Measurements from ENCODE around the gene RMP24.

RMP24 gene

DNA sequence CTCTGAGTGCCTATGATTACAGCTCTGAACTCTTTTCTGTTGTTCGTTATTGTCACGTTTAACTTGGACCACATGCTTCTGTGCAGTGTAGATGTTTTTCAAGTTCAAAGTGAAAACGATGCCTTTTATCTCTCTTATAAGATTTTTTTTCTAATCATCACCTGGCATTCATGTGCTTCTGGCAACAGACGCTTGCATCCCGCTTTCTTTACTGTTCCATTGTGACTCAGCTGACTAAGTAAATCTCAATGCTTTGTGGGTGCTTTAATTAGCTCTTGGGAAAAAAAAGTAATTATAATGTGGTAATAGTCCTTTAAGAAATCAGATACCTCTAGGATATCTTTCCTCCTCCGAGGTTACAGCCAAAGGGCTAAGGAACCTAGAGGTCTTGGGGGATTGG, 31.2 kb upstream of the RMP24 start:
- no peak for TF ChIP-seq SPI1 (IDR thresholded peaks at IDR 0.05; ENCODE audit: borderline replicate concordance, low read depth)
- TF ChIP-seq, protein P1, sequence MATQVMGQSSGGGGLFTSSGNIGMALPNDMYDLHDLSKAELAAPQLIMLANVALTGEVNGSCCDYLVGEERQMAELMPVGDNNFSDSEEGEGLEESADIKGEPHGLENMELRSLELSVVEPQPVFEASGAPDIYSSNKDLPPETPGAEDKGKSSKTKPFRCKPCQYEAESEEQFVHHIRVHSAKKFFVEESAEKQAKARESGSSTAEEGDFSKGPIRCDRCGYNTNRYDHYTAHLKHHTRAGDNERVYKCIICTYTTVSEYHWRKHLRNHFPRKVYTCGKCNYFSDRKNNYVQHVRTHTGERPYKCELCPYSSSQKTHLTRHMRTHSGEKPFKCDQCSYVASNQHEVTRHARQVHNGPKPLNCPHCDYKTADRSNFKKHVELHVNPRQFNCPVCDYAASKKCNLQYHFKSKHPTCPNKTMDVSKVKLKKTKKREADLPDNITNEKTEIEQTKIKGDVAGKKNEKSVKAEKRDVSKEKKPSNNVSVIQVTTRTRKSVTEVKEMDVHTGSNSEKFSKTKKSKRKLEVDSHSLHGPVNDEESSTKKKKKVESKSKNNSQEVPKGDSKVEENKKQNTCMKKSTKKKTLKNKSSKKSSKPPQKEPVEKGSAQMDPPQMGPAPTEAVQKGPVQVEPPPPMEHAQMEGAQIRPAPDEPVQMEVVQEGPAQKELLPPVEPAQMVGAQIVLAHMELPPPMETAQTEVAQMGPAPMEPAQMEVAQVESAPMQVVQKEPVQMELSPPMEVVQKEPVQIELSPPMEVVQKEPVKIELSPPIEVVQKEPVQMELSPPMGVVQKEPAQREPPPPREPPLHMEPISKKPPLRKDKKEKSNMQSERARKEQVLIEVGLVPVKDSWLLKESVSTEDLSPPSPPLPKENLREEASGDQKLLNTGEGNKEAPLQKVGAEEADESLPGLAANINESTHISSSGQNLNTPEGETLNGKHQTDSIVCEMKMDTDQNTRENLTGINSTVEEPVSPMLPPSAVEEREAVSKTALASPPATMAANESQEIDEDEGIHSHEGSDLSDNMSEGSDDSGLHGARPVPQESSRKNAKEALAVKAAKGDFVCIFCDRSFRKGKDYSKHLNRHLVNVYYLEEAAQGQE (IDR thresholded peaks at IDR 0.05; ENCODE audit: insufficient replicate concordance, low read depth): no peak
- no peak for TF ChIP-seq POLR2AphosphoS5 (IDR thresholded peaks at IDR 0.05; ENCODE audit: low read depth)
- TF ChIP-seq, protein P2, sequence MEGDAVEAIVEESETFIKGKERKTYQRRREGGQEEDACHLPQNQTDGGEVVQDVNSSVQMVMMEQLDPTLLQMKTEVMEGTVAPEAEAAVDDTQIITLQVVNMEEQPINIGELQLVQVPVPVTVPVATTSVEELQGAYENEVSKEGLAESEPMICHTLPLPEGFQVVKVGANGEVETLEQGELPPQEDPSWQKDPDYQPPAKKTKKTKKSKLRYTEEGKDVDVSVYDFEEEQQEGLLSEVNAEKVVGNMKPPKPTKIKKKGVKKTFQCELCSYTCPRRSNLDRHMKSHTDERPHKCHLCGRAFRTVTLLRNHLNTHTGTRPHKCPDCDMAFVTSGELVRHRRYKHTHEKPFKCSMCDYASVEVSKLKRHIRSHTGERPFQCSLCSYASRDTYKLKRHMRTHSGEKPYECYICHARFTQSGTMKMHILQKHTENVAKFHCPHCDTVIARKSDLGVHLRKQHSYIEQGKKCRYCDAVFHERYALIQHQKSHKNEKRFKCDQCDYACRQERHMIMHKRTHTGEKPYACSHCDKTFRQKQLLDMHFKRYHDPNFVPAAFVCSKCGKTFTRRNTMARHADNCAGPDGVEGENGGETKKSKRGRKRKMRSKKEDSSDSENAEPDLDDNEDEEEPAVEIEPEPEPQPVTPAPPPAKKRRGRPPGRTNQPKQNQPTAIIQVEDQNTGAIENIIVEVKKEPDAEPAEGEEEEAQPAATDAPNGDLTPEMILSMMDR (IDR thresholded peaks at IDR 0.05; ENCODE audit: insufficient read depth, low read length): no peak
- TF ChIP-seq GABPA (IDR thresholded peaks at IDR 0.05; ENCODE audit: low read depth): no peak
- Histone ChIP-seq H3K27ac (replicated peaks) (no peak overlapping the region), H3K4me3 (replicated peaks; ENCODE audit: insufficient read depth, low read length) (no peak overlapping the region), H3K27me3 (ENCODE audit: insufficient read depth, poor library complexity, severe bottlenecking) (peaks cover 2% of the 10 kb centered on the region)
- DNase-seq (ENCODE audit: low read depth in 1 of 2, low spot score in 1 of 2): no peak

DNA sequence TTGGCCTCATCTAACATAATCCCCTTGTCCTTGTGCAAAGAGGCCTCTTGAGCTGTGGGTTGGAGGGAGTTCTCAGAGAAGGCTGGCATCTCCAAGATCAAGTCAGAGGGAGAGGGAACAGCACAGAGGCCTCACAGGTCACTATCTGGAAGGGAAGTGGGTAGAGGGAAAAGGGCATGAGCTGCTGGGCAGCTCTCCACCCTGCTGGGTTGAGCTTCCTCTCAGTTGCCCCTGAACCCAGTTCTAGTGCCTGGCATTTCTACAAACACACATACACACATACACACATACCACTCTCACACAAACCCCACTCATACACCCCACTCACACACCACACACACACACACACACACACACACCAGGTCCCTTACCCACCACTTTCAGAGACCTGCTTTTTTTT, 30.3 kb upstream of the RMP24 start:
- TF ChIP-seq SPI1 (IDR thresholded peaks at IDR 0.05; ENCODE audit: borderline replicate concordance, low read depth) (no peak), GABPA (IDR thresholded peaks at IDR 0.05; ENCODE audit: low read depth) (no peak), POLR2AphosphoS5 (IDR thresholded peaks at IDR 0.05; ENCODE audit: low read depth) (no peak)
- TF ChIP-seq, protein P2 (IDR thresholded peaks at IDR 0.05; ENCODE audit: insufficient read depth, low read length): no peak
- TF ChIP-seq, protein P1 (IDR thresholded peaks at IDR 0.05; ENCODE audit: insufficient replicate concordance, low read depth): no peak
- Histone ChIP-seq H3K4me3 (replicated peaks; ENCODE audit: insufficient read depth, low read length) (no peak overlapping the region), H3K27ac (replicated peaks) (no peak overlapping the region), H3K27me3 (ENCODE audit: insufficient read depth, poor library complexity, severe bottlenecking) (peaks cover 2% of the 10 kb centered on the region)
- DNase-seq (ENCODE audit: low read depth in 1 of 2, low spot score in 1 of 2): no peak

DNA sequence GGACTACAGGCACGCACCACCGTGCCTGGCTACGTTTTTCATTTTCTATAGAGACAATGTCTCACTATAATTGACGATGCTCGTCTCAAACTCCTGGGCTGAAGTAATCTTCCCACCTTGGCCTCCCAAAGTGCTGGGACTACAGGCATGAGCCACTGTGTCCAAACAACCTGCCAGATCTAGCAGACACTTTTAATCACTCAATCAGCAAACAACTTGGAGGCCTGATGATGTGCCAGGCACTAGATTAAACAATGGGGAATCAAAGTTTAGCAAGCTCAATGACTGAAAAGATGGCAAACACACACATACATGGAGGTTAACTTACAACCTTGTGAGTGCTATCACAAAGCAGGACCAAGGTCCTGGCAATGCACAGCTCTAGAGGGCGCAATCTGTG, 29.8 kb upstream of the RMP24 start:
- TF ChIP-seq, protein P2 (IDR thresholded peaks at IDR 0.05; ENCODE audit: insufficient read depth, low read length): no peak
- TF ChIP-seq, protein P1 (IDR thresholded peaks at IDR 0.05; ENCODE audit: insufficient replicate concordance, low read depth): no peak
- no peak for TF ChIP-seq GABPA (IDR thresholded peaks at IDR 0.05; ENCODE audit: low read depth)
- no peak for TF ChIP-seq POLR2AphosphoS5 (IDR thresholded peaks at IDR 0.05; ENCODE audit: low read depth)
- TF ChIP-seq SPI1 (IDR thresholded peaks at IDR 0.05; ENCODE audit: borderline replicate concordance, low read depth): no peak
- no peak for DNase-seq (ENCODE audit: low read depth in 1 of 2, low spot score in 1 of 2)
- H3K27ac ChIP-seq (replicated peaks): no peak overlapping the region
- H3K27me3 ChIP-seq (ENCODE audit: insufficient read depth, poor library complexity, severe bottlenecking): peaks cover 2% of the 10 kb centered on the region
- H3K4me3 ChIP-seq (replicated peaks; ENCODE audit: insufficient read depth, low read length): no peak overlapping the region
